HT-29 (cell line): ENCODE results near the gene IQCN. TPM values are rescaled to one million over a fixed set of nuclear protein-coding genes. Genes with fewer than 3 reads are reported as not detected.
A peak's percentile ranks its signal among the peaks of the same experiment; 100 is the strongest.

Experiments used
- DNase-seq: peaks from one replicate; pipeline ENCODE4 v3.0.0-alpha.2; 2015; ENCODE audit warnings: low spot score
- total RNA-seq: library from RNA; depleted of rRNA; stranded (reverse); fragments of >200 nt; shearing (Covaris generic); gene quantifications from 2 replicates; pipeline ENCODE4 v1.2.3, GENCODE V29; 2014; rRNA removed

IQCN gene
- total RNA-seq: 0.71 and 1.1 TPM in 2 replicates

- peak; percentile 75 for DNase-seq
Measured at GRCh38 chr19:18274219-18274780, at the start of gene IQCN. IQCN (minus strand) TSS chr19:18274452; CDS start chr19:18269478, 4,974 bp downstream.

DNA sequence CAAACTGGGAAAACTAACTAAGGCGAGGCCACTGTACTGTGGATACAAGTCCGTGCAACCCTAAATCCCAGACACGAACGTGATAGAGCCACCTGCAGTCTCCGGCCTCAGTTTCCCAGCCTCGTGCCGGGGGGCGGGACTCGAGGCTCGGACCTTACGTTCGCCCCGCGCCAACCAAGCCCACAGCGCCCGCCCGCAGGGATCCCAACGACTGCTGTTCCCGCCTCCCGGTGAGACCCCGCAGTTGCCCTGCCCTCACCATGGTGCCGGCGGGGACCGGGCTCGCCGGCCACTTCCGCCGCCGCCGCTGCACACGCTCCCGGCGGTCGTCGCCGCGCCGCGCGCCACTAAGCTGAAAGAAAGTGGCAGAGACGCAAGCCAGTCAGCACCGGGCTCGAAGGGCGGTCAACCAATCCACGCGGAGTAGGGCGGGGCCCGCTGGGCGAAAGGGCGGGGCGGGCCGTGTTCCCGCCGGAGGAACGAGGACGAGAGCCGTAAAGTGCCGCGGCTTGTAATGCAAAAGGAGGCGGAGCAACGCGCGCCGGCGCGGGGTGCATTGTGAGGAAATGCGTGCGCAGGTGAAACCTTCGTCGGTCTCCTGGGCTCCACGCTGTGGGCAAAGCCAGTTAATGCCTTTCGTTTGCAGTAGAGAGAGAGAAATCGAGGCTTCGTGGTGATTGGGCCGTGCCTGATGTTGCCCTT lies 48.7 kb upstream of the IQCN start, which contains the start of gene LSM4:
Gene LSM4 (minus strand): TSS at position 318 of the 702 bp plus-strand sequence. CDS start 56 bp downstream, at position 262.
- DNase-seq: peak; percentile 96

GRCh38 chr19:18322318-18322758 lies 48.1 kb upstream of the IQCN start:
- peak; percentile 61 for DNase-seq

- DNase-seq: no peak
Measured at GRCh38 chr19:18321734-18322102, 47.5 kb upstream of the IQCN start.

DNA sequence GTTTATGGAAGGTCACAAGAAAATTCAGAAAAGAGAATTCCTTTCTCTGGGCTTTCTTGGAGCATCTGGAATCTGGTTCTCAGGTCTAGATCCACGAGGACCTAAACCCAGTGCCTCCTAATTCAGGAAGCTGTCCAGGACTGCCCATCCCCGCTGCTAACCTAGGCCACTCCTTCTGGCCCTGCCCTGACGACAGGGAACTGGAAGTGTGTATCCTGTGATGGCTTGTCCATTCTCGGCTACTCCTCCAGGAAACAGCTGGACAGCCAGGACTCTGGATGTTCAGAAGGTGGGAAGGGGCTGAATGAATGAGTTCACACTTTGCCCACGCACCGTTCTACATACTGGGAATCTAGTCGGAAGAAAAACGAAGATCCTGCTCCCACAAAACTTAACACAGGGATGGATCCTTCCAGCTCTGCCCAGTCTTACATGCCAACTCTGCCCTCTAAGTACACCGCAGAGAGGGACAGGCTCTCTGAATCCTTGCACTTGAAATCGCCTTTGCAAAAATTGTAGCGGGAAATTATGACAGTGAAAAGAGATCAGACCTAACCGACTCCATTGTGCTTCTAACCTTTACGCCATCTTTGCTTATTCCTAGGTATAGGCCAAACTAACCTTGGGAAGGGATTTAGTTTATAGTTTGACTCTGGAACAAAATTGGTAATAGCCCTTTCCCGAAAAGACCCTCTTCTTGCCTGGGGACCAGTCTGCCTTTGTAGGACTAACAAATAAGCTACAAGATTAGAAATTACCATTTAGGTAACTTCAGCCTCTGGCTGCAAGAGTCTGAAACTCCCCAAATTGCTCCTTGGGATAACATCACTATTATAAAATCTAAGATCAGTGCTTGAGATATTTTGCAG lies 46.8 kb upstream of the IQCN start:
- no peak for DNase-seq

DNA sequence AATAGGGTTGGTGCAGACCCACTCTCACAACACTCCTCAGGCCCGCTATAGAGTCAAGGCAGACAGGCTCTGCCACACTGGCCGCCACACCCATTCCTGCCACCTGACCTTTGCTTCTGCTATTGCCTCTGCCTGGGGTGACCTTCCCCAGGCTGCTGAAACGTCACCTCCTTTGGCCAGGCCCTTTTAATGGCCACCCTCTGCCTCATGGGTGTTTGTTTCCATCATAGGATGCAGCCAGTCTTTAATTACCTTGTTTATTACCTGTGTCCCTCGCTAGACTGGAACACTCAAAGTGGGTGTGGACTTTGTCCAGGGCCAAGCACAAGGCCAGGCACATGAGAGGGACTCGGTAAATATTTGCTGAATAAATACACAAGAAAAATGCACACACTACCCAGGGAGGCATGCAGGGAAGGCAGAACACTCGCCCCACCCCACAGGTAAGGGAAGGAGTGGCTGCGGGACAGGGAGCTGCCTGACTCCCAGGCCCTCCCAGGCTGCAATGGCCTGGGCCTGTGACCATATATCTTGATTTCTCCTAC lies 45.4 kb upstream of the IQCN start:
- no peak for DNase-seq

GRCh38 chr19:18317961-18318800 lies 43.9 kb upstream of the IQCN start:
- DNase-seq: no peak

GRCh38 chr19:18313398-18313797 lies 39.1 kb upstream of the IQCN start:
- no peak for DNase-seq

DNA sequence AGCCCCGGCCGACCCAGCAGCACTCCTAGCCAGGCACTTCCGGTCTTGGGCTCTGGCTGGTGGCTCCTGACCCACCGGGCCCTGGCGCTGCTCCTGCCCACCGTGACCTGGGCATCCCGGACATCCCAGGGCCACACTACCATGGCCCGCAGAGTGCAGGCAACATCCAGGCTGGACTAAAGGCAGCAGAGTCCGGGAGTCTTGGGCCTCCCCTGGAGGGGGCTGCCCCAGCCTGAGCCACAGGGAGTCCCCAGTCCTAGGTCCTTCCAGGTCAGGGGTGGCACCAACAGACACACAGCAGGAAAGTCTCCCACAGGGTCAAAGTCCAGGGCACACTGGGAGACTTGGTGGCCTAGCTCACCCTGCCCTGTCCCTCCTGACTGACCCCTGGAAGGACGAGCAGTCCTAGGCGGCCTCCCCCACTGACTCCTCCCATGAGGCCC lies 37.9 kb upstream of the IQCN start:
- no peak for DNase-seq

GRCh38 chr19:18311502-18312091 lies 37.3 kb upstream of the IQCN start:
- DNase-seq: no peak

- DNase-seq: no peak
Measured at GRCh38 chr19:18310966-18311365, 36.7 kb upstream of the IQCN start.

DNA sequence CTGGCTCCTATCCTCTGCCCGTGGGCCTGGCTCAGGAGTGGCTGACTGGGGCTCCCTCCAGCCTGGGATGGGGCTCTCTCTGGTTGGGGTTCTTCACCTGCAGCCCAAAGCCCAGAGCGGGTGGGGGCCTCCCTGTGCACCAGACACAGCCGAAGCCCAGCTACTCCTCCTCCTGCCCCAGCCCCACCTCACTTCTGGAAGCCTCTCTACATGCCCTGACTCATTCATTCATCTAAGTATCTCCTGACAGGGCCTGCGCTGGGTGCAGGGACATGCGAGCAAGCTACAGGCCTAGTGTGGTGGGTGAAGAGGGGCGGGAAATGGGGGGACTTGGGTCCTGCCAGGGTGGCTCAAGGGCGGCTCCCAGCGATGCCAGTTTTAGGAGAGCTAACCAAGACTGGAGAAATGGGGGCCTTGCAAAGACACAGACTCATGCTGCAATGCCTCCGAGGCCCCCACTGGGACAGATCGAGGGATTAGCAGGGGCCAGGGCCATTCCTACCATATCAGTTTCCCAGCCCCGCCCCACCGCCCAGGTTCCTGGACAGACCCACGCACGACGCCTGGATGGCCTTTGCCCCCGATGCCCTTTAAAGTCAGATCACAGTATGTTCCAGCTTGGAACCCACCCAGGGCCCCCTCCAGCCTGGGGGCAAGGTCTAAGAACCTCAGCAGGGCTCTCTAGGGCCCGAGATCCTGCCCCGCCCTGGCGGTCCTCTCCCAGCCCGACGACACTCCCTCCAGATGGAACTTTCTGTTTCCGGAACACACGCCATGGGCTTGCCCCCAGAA lies 36.1 kb upstream of the IQCN start:
- DNase-seq: no peak

- DNase-seq: no peak
Measured at GRCh38 chr19:18309525-18310064, 35.3 kb upstream of the IQCN start.

- DNase-seq: no peak
Measured at GRCh38 chr19:18308948-18309325, 34.7 kb upstream of the IQCN start.

GRCh38 chr19:18308051-18308947 lies 34.0 kb upstream of the IQCN start:
- DNase-seq: no peak

DNA sequence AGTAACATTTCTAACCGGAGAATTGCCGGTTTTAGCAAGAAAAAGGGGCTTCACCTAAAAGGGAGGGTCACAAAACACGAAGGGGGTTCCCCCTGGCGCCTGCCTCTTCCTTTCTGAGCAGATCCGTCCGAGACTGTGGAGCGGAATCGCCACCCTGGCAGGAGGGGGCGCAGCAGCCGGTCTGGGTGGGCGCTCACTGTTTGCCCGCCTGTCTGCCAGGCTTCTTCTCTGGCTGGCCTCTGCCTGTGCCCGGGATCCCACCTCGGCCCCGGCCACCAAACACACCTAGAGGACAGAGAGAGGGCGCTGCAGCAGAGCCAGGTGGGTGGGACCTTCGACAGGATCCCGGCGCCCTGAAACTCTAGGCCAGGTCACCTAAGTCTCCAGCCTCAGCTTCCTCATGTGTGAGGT lies 33.0 kb upstream of the IQCN start:
- no peak for DNase-seq

DNA sequence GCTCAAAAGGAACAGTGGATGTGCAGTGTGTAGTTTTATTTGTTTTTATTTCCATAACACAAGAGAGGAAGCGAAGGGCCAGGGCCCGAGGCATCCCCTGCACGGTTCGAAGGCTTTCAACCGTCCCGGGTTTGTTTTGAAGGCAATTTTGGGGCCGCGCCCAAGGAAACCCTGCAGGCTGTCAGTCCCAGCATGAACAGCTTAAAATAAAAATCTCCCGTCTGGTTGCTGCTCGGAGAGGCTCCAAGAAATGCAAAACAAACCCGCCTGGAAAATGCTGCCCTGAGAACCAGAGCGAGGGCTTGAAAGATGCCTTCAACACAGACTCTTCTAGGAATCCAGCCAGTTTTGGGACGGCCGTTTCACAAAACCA lies 32.6 kb upstream of the IQCN start:
- DNase-seq: no peak

- DNase-seq: no peak
Measured at GRCh38 chr19:18306209-18306887, 32.1 kb upstream of the IQCN start.
